Hematopoietic multipotent progenitor cell treated with erythropoietin and hydrocortisone succinate and interleukin-3 and kit ligand, for 6 days (in vitro differentiated cells): ENCODE data around the gene MBP.
A peak's percentile ranks its signal among the peaks of the same experiment; 100 is the strongest.

Experiments
- DNase-seq: peaks from one replicate; pipeline ENCODE4 v3.0.0-alpha.2; 2015

The MBP gene

DNA sequence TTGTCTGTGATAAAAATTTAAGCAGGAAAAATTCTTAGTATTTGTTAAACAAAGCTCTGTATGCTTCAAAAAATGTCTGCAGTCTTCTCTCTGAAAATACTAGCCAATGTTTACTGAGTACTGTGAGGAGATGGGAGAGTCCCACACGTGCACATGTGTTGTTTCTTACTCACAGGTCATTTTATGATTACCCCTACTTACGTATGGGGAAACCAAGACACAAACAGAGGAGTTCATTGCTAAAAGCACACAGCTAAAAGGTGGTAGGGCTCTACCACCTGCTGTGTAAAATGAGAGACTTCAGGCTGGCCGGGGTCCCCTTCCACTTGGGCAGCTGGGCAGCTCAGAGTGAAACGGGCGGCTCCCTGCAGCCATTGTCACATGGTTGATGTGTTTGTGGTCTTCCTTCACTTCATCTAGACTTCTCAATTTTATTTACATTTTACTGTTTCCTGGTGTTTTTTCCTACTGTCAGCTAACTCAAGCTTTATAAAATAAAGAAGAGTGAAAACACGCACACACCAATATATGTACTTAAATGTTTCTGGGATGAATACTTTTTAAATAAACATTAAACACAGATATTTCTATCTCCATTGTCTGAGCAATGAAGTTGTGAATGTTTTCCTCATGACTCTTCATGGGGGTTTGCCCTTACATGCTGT is 71.2 kb downstream of the MBP start:
- no peak for DNase-seq

DNA sequence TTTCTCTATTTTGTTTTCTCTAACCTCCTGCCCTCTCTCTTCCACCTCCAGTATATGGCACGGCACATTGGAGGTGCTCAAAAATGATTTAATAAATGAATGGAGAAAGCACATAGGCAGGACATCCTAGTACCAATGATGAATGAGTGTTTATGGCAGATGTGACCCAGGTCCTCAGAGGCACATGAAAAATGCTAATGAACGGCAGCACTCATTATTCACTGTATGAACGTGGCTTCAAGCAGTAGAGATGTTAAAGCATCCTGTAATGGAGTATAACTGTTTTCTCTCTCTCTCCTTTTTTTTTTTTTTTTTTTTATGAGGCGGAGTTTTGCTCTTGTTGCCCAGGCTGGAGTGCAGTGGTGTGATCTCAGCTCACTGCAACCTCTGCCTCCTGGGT is 72.4 kb downstream of the MBP start:
- no peak for DNase-seq

DNA sequence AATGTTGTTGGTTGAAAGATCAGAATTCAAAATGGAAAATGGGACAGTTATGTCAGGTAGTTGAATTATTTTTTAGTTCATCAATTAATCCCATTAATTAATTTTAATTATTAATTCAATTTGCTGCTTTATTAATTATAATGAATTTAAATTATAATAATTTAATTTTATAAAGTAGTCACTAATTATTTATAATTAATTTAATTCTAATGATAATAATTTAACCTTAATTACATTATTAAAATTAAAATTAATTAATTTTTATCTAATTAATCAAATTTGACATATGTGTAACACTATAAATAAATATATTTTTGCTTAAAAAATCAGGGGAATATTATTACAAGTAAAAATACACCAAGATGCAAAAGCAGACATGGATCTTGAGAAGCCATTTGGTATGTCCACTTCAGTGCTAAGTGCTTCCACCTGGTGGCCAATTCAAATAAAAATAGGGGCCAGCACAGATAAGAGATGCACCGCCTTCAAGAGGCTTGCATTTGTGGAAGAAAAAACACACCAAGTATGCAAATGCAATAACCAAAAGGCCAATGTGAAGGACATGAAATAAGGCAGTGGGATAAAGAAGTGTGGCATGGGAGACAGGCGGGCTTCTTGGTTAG is 73.2 kb downstream of the MBP start:
- peak; percentile 93 for DNase-seq

DNA sequence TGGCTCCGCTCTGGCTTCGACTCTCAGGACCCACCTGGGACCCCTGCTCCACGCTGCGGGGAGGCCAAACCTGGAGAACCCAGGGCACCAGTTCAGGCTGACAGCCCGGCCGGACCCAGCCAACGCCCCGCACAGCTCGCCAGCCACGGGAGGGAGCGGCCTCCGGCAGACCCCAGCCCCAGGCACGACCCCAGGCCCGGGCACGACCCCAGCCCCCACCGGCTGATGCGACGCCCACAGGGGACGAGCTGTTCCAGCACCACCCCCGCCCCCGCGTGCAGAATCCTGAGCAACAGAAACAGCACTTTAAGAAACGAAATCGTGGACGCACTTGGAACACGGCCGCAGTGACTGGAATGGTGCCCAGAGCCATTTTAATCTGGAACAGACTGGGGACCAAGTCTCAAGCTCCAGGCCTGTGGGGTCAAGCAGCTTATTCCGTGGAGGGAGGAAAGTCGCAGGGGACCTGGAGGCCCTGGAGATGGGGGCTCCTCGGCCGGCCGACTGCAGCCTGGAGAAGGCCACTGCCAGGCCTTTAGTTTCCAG is 74.2 kb downstream of the MBP start:
- no peak for DNase-seq

DNA sequence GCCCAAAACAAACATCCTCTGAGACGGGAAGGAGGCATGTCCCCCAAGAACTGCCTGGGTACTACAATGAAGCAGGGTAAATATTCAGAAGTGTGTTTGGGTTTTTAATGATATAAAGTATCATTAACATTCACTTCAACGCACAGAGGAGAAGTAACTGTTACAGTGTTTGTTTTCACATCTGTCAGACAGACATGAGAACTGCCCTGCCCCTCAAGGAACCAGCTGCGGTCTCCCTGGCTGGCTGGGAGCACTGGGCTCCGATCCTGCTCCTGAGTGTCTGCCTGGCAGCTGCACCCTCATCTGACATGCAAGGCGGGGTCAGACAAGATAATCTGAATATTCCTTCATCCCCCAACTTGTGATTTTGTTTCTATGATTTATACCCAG is 75.6 kb downstream of the MBP start:
- DNase-seq: peak; percentile 39

DNA sequence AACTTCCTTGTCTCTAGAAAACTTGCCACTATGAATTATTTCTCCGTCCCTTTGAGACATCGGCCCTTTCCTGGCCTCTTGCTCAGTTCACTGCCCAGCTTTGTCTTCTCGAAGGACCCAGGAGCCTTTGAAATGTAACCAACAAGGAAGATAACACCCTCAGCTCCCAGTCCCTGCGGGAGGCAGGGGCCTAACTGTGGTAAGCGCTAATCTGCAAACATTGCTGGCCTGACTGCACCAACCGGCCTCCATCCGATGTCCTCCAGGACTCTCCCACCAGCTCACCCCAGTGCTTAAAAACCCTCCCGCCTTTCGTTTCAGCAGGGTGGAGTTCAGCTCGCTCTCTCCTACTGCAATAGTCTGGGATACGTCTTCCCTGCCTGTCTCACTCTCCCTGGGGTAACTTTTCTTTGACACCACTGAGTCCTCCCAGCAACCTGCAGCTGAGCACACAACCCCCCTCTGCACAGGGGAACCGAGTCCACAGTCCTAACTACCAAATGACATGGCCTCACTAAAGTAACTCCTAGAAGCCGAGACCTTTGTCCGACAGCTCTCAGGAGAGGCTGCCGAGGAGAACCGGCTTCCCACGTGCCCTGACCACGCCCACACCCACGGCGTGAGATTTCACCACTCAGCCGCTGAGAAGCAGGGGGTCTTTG is 76.1 kb downstream of the MBP start:
- DNase-seq: peak; percentile 61

DNA sequence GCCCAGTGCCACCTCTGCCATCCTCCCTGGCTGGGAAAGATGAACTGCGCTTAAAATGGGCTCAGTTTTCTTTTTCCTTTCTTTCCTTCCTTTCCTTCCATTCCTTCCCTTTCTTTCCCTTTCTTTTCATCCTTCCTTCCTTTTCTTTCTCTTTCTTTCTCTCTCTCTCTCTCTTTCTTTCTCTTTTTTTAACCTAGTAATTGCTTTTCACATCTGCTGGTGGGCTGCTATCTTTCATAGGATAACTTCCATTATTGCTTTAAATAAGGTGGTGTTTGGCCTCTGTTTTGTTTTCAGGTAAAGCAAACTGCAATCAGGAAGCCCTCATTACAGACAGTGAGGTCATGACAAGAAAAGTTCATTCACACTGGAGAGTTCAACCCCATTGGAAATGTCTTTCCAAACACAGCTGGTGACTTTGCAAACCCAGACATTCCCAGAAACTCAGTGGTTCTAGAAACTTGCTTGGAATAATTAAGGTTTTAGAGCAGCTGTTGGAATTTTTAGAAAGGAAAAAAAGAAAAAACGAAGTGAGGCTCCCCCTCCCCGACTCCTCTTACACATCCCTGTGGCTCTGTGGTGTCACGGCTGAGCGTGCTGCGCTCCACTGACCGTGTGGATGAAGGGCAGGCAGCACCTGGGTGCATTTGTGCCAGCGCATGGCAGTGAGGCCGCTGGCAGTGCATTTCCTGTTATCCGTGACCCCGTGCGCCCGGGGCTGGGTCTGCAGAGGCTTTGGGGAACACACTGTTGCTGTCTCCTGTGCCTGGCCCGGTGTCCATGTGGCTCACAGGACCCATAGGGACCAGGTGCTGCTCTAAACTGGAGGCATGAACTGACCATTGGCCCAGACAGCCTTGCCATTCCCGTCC is 76.9 kb downstream of the MBP start:
- no peak for DNase-seq

DNA sequence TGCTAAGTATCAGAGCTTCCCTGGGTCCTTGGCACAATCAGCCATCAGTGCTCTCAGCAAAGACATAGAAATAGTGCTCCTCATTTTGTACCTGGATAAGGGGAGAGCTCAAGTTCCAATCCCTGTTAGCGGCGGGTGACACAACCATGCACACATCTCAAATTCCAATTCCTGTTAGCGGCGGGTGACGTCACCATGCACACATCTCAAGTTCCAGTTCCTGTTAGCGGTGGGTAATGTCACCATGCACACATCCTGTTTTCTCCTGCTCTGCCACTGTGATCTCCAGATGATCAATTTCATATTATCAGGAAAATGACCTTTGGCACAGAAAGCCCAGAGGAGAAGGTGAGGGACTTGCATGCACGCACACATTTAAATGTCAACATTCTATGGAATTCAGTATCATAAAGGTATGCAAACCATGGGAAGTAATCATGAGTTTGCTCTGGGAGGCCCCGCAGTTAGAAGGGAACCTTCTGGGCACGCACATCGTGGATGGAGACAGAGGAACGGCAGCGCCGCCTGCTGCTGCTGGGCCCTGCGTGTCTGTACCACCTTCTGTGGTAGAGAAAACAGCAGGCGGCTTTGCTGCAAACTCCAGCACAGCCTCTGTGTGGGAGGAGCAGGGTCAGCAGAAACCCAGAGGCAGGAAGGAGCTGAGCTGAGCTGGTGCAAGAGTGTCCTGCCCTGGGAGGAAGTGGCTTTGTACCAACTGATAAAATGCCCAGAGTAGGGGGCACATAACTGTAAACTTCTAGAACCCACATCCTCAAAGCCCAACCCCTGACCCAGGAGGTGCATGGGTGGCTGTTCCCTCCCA is 77.8 kb downstream of the MBP start:
- peak; percentile 96 for DNase-seq

DNA sequence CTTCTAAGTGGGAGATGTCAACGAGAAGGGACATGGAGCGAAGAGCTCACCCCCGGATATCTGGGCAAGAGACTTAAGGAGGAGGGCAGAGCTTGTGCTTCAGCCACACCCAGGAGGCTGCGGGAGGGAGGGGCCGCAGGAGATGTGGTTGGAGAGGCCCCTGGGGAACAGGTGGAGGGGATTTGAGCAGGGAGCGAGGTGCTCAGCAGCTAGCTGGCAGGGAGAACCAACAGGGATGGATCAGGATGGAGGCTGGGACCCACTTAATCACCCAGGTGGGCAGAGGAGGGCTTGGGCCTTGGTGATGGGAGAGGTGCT is 78.3 kb downstream of the MBP start:
- DNase-seq: peak; percentile 53

DNA sequence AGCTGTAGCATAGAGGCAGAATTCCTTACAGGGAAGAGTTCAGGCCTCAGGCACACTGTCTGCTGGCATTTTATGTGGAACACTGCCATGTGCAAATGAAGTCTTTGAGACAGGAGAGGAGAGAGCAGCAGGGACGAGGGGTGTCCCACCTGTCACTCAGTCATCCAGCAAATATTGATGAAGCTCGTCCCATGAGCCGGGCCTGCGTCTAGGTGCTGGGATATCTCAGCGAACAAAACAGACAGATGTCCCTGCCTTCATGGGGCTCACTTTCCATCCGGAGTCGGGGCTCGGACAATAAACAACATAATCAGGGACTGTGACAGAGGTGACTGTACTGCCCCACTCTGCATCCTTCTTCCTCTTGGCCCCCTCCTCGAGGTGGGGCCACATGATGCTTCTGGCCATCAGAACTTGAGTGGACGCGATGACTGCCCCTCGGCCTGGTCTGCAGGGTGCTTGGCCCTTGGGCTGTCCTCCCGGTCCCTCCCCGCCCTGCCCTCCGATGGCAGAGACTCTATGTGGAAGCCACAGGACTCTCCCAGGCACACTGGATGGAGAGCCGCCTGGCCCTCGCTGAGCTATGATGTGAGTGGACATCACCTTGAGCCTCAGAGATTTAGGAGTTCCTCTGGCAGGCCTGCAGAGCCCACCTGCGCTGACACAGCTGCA is 78.8 kb downstream of the MBP start:
- no peak for DNase-seq

DNA sequence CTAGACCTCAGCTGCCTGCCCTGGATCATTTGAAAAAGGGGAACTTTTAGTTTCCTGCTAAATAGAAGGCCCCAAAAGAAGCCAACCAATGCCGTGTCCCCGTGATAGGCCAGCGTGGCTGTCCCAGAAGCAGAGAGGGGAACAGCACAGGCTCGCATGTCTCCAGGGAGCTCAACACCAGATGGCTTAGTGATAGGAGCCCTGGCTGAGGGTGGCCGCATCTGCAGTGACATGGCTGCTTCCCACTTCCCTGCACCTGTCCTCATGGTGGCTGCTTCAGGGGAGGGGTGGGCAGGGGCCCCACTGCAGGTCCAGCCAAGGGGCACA is 79.6 kb downstream of the MBP start:
- DNase-seq: peak; percentile 75

DNA sequence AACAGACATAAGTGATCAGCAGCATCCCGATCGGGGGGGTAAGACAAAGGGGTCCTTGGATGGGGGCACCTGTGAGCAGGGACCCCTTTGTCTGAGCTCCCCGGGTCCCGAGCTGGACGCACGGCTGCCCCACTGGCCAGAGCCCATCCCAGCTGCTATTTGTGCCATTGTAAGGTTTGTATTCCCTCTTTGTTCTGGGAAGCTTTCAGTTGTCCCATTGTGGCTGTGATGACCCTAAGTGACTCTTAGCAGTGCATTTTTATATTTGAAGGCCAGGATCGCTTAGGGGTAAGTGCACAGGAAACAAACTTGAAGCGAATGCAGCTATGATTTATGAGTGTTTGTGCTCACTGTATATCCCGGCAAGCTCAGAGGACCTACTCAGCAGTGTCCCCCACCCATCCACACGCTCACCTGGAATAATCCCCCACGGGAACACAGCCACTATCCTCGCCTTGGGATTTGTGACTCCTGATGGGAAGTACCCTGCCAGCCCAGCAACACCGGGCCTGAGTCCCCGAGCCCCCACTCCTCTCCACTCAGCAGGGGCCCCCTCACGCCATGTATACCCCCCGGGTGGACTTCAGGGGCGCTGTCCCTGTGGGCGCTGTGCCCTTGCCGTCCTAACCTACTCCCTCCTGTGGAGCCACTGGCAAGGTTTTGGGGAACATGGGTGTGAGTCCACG is 80.1 kb downstream of the MBP start:
- DNase-seq: no peak

DNA sequence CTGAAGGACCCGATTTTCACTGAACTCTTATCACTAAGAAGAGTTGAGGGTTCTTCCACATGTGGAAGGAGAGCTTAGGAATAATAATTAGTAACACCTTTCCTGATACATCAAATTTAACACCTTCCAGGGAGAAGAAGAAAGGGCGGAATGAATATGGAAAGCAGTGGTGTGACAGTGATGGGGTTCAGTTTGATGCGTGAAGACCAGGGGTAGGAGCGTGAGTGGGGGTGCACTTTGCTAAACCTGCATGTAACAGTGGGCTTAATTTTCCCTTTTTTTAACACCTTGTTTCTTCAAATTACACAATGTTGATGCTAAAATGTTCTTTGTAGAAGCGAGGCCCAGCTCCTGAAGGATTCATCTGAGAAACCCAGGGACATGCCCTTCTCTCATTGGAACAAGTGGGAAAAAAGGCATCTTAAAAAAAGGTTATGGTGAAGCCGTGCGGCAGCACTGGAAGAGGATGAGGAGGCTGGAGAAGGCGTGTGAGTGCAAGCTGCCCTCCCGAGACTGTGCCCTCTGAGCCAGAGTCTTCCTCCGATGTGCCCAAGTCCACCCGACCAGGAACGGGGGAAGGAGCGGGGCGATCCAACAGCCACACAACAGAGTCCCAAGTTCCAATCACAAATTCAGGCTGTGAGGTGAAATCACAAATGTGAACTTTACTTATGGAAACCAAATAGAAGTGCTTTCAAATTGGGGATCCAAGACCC is 80.8 kb downstream of the MBP start:
- DNase-seq: no peak

DNA sequence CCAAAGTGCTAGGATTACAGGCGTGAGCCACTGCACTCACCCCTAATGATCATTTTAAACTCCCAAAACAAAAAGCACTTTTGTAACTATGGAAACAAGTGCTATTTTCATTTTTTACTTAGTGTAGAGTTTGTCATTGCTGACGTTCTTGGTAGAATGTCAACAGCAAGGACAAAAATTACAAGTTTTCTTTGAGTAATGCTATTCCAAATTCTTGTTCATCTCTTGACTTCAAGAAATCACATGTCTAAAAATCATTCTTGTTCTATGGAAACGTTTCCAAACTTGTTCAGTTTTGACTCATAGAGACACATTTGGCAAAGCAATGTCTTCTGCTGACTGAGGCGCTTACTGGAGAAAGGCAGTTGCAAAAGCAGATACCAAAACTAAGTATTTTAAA is 82.6 kb downstream of the MBP start:
- DNase-seq: no peak

DNA sequence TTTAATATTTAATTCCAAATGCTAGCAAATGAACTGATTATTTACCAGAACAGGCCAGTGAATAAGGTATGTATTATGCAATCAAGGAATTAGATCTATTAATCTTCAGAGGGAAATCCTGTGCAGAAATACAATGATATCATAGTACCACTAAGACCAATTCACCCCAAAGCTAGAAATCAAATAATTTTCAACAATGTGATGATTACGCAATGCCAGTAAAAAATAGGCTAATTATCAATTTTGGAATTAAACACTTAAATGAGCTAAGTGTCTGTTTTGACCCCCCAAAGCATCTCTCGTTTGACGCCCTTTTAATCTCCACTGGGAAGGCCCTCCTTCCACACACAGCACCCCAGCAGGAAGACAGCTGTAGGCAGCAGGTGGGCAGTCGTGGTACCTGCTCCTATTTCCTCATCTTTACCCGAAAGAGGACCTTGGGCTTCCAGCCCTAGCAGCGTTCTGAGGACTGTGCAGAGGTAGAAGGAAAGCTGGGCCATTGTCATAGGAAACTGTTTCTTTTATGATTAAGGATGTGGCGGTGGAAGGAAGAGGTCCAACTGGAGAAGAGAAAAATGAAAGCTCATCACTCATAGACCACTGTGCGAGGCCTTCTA is 84.7 kb downstream of the MBP start:
- DNase-seq: no peak

DNA sequence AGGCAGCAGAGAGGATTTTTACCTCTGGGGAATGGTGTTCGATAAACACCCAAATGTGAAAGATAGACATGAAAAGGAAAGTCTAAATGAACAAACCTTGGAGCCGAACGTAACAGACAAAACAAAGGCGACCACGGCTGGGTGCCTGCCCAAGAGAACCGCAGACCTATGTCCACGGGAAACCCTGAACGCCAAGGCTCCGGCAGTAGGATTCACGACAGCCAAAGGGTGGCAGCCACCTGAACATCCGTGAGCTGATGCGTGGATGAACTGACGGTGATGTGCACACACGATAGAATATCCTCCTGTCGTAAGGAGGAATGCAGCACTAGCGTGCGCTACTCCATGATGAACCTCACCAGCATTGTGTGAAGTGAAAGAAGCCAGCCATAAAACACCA is 85.6 kb downstream of the MBP start:
- DNase-seq: no peak

DNA sequence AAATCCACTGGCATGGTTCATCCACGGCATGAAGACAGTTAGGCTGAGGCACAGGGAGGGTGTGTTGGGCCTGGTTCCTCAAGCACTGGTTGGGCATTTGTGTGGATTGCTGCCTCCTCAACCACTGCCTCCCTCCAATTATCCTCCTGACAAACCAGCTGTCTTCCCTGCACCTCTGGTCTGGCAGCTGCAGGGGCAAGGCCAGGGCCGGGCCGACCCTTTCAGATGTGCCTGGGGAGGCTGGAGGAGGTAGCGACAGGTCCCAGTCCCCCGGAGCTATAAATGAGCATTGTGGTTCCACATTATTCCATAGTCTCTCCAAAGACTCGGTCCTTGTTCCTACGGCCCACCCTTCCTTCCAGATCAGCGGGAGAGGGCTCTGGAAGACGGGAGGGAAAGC is 86.2 kb downstream of the MBP start:
- DNase-seq: no peak

DNA sequence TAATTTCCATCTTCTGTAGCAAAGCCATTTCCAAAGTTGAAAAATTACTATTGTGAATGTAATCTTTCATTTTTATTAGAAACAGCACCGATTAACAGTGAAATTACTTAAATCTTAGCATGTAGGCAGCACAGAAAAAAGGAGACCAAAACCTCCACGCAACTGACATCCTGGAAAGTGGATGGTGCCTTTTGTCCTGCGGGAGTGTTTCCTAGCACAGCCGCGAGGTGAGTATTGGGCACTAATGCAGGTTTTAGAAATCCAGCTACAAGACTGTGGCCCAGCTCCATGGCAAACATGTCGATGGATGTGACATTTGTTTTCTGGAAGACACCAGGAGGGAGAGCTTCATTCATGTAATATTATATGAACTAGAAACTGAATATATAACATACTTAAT is 86.9 kb downstream of the MBP start:
- no peak for DNase-seq

DNA sequence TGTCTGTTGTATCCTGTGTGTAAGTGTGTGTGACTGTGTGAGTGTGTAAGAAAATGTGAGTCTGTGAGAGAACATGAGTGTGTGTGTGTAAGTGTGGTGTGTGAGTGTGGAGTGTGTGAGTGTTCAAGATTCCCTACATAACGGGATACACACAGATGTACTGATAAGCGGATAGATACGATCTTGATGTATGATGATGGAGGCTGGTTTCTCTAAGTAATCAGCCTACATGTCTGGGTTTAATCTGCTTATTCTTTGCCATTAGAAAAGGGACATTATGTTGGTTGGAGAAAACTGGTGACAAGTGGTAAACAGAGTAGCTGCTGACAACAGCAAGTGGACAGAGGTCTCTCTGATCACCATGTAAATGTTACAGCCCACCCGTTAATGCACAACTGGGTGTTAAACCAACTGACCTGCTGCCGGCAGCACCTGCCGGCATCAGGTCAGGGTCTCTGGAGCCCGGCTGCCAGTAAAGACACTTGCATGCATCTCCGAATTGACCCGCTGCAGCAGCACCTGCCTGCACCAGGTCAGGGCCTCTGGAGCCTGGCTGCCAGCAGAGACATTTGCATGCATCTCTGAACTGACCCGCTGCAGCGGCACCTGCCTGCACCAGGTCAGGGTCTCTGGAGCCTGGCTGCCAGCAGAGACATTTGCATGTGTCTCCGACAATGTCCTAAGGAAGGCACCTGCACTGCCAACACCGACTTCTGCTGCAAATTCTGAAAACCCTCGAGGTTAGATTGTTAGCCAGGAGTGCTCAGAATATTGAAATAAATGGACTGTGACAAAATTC is 87.5 kb downstream of the MBP start:
- DNase-seq: no peak
